Activated gamma-delta T cell treated with anti-CD3 and anti-CD28 coated beads, Interleukin-2, amount 50 U/mL, for 16 hours (primary cell): ENCODE results near the gene PCDHB13.
"Not testable (repeated sequence)": the region's sequence is repeated elsewhere in the genome, so short reads cannot be mapped to it uniquely, and the experiment has no call there.

Experiments
- DNase-seq: peaks from one replicate; pipeline ENCODE4 v3.0.0-alpha.2; 2020; ENCODE audit warnings: low read depth

The PCDHB13 gene

DNA sequence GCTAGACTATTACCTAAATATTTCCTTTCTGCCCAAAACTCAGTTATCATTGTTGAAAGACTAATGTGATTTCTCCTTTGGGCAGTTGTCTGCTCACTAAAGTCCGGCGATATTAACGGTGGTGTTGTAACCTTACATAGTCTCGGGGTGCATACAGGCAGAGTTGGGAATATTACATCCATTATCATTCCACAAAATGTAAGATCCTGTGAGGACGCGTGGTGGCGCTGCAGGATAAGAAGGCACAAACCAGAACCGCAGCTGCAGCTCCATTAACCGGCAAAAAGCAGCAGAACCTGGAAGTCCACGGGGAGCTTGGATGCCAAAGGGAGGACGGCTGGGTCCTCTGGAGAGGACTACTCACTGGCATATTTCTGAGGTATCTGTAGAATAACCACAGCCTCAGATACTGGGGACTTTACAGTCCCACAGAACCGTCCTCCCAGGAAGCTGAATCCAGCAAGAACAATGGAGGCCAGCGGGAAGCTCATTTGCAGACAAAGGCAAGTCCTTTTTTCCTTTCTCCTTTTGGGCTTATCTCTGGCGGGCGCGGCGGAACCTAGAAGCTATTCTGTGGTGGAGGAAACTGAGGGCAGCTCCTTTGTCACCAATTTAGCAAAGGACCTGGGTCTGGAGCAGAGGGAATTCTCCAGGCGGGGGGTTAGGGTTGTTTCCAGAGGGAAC is at the start of gene PCDHB13:
Gene PCDHB13, plus strand, starts transcription at position 264 of the 684 bp plus-strand sequence. Its CDS starts 205 bp downstream, at position 469.
- DNase-seq = not testable (repeated sequence)

DNA sequence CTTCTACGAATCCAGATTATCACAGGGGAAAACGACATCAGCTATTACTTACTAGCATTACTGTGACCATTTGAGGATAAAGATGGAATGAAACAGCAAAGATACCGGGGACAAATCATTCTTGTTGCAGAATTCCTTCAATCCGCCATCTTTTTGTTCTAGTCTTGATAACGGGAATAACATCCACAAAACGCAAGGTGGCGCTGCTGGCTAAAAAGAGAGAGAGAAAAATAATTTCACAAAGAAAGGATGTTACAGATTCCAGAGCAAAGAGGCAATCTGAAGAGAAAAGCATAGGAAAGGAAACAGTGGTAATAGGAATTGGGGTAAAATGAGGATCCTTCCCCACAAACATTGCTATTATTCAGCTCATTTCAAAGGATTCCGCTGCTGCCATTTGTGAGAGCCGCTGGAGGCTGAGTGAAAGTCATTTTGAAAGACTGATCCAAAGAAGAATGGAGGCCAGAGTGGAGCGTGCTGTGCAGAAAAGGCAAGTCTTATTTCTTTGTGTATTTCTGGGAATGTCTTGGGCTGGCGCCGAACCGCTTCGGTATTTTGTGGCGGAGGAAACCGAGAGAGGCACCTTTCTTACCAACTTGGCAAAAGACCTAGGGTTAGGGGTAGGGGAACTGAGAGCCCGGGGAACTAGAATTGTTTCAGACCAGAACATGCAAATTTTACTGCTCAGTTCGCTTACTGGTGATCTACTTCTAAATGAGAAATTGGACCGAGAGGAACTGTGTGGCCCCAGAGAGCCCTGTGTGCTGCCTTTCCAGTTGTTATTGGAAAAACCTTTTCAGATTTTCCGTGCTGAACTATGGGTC is 41.1 kb upstream of the PCDHB13 start, which contains the start of gene PCDHB7:
Gene PCDHB7, plus strand, starts transcription at position 264 of the 824 bp plus-strand sequence. Its CDS starts 192 bp downstream, at position 456.
- no peak for DNase-seq

DNA sequence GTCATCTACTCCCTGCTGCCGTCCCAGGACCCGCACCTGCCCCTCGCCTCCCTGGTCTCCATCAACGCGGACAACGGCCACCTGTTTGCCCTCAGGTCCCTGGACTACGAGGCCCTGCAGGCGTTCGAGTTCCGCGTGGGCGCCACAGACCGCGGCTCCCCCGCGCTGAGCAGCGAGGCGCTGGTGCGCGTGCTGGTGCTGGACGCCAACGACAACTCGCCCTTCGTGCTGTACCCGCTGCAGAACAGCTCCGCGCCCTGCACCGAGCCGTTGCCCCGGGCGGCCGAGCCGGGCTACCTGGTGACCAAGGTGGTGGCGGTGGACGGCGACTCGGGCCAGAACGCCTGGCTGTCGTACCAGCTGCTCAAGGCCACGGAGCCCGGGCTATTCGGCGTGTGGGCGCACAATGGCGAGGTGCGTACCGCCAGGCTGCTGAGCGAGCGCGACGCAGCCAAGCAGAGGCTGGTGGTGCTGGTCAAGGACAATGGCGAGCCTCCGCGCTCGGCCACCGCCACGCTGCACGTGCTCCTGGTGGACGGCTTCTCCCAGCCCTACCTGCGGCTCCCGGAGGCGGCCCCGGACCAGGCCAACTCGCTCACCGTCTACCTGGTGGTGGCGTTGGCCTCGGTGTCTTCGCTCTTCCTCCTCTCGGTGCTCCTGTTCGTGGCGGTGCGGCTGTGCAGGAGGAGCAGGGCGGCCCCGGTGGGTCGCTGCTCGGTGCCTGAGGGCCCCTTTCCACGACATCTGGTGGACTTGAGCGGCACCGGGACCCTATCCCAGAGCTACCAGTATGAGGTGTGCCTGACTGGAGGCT is 39.2 kb upstream of the PCDHB13 start:
- not testable (repeated sequence) for DNase-seq

DNA sequence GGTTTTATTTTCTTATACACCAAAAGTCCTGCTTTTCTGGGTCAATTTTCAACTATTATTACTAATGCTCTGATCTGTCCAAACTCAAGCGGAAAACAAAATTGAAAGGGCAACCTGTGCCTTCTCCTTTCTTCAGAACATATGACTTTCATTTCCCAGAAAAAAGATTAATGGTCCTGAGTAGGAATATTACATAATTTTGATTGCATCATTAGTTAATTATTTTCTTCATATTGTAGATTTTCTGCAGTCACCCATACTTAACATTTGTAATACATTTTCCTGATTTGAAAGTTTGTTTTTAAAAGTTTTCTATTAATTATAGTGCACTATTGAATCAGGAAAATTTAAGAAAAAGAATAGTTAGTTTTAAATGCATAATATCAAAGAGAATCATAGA is 37.8 kb upstream of the PCDHB13 start:
- DNase-seq = no peak

DNA sequence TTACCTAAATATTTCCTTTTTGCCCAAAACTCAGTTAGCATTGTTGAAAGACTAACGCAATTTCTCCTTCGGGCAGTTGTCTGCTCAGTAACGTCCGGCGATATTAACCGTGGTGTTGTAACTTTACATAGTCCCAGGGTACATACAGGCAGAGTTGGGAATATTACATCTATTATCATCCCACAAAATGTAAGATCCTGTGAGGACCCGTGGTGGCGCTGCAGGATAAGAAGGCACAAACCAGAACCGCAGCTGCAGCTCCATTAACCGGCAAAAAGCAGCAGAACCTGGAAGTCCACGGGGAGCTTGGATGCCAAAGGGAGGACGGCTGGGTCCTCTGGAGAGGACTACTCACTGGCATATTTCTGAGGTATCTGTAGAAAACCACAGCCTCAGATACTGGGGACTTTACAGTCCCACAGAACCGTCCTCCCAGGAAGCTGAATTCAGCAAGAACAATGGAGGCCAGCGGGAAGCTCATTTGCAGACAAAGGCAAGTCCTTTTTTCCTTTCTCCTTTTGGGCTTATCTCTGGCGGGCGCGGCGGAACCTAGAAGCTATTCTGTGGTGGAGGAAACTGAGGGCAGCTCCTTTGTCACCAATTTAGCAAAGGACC is 36.0 kb upstream of the PCDHB13 start, which contains the start of gene PCDHB8:
Gene PCDHB8, plus strand, starts transcription at position 214 of the 615 bp plus-strand sequence. Its CDS starts 245 bp downstream, at position 459.
- not testable (repeated sequence) for DNase-seq

DNA sequence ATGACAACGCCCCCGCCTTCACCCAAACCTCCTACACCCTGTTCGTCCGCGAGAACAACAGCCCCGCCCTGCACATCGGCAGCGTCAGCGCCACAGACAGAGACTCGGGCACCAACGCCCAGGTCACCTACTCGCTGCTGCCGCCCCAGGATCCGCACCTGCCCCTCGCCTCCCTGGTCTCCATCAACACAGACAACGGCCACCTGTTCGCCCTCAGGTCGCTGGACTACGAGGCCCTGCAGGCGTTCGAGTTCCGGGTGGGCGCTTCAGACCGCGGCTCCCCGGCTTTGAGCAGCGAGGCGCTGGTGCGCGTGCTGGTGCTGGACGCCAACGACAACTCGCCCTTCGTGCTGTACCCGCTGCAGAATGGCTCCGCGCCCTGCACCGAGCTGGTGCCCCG is 34.3 kb upstream of the PCDHB13 start:
- not testable (repeated sequence) for DNase-seq

DNA sequence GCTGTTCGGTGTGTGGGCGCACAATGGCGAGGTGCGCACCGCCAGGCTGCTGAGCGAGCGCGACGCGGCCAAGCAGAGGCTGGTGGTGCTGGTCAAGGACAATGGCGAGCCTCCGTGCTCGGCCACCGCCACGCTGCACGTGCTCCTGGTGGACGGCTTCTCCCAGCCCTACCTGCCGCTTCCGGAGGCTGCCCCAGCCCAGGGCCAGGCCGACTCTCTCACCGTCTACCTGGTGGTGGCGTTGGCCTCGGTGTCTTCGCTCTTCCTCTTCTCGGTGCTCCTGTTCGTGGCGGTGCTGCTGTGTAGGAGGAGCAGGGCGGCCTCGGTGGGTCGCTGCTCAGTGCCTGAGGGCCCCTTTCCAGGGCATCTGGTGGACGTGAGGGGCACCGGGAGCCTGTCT is 33.8 kb upstream of the PCDHB13 start:
- DNase-seq = not testable (repeated sequence)

DNA sequence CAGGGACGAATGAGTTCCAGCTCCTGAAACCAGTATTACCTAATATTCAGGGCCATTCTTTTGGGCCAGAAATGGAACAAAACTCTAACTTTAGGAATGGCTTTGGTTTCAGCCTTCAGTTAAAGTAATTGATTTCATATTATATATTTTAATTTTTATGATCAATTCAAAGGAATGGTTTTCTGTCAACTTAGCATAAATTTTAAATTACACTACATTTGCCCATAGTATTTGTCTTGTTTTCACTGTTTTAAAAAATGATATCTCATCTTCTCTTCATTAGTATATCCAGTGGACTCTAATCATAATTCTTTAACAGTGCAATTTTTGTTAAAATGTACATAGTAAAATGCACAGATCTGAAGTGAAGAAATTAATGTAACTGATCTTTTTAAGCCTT is 33.4 kb upstream of the PCDHB13 start:
- no peak for DNase-seq

DNA sequence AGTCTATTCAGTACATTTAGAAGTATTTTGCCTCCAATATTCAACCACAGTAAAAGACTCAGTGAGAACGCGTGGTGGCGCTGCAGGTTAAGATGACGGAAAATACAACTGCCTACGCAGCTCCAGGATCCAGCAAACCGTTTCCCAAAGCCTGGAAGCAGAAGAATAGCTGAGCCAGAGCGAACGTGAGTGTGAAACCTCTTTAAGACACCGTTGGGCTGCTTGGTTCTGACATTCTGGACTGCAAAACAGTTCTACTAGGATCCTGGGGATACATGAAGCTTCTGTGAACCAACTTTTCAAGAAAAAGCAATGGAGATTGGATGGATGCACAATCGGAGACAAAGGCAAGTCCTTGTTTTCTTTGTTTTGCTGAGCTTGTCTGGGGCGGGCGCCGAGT is 31.5 kb upstream of the PCDHB13 start, which contains the start of gene PCDHB16:
Gene PCDHB16, plus strand, starts transcription at position 140 of the 400 bp plus-strand sequence. Its CDS starts 173 bp downstream, at position 313.
- no peak for DNase-seq

DNA sequence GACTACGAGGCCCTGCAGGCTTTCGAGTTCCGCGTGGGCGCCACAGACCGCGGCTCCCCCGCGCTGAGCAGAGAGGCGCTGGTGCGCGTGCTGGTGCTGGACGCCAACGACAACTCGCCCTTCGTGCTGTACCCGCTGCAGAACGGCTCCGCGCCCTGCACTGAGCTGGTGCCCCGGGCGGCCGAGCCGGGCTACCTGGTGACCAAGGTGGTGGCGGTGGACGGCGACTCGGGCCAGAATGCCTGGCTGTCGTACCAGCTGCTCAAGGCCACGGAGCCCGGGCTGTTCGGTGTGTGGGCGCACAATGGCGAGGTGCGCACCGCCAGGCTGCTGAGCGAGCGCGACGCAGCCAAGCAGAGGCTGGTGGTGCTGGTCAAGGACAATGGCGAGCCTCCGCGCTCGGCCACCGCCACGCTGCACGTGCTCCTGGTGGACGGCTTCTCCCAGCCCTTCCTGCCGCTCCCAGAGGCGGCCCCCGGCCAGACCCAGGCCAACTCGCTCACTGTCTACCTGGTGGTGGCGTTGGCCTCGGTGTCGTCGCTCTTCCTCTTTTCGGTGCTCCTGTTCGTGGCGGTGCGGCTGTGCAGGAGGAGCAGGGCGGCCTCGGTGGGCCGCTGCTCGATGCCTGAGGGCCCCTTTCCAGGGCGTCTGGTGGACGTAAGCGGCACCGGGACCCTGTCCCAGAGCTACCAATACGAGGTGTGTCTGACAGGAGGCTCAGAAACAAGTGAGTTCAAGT is 29.4 kb upstream of the PCDHB13 start:
- not testable (repeated sequence) for DNase-seq

DNA sequence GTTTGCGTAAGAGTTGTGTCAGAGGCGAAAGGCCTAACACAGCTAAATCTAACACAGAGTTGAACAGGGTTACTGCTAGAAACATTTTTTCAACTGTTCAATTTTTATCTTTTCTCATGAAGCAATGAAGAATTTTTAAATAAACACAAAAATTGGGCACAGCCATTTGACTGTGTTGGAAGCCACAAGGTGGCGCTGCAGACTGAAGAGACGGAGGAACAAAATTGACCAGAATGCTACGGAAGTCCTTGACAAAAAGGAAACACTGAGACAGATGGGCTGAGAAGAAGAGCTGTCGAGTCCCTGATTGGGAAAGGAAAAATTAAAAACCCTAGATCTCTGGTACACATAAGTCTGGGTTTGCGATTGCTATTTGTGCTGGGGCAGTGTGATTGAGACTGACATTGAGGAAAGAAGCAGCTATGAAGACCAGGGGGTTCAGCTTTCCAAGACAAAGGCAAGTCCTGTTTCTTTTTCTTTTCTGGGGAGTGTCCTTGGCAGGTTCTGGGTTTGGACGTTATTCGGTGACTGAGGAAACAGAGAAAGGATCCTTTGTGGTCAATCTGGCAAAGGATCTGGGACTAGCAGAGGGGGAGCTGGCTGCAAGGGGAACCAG is 26.7 kb upstream of the PCDHB13 start, which contains the start of gene PCDHB9:
Gene PCDHB9, plus strand, starts transcription at position 265 of the 616 bp plus-strand sequence. Its CDS starts 158 bp downstream, at position 423.
- no peak for DNase-seq

DNA sequence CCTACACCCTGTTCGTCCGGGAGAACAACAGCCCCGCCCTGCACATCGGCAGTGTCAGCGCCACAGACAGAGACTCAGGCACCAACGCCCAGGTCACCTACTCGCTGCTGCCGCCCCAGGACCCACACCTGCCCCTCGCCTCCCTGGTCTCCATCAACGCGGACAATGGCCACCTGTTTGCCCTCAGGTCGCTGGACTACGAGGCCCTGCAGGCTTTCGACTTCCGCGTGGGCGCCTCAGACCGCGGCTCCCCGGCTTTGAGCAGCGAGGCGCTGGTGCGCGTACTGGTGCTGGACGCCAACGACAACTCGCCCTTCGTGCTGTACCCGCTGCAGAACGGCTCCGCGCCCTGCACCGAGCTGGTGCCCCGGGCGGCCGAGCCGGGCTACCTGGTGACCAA is 25.0 kb upstream of the PCDHB13 start:
- DNase-seq = not testable (repeated sequence)

DNA sequence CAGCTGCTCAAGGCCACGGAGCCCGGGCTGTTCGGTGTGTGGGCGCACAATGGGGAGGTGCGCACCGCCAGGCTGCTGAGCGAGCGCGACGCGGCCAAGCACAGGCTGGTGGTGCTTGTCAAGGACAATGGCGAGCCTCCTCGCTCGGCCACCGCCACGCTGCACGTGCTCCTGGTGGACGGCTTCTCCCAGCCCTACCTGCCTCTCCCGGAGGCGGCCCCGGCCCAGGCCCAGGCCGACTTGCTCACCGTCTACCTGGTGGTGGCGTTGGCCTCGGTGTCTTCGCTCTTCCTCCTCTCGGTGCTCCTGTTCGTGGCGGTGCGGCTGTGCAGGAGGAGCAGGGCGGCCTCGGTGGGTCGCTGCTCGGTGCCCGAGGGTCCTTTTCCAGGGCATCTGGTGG is 24.6 kb upstream of the PCDHB13 start:
- not testable (repeated sequence) for DNase-seq

DNA sequence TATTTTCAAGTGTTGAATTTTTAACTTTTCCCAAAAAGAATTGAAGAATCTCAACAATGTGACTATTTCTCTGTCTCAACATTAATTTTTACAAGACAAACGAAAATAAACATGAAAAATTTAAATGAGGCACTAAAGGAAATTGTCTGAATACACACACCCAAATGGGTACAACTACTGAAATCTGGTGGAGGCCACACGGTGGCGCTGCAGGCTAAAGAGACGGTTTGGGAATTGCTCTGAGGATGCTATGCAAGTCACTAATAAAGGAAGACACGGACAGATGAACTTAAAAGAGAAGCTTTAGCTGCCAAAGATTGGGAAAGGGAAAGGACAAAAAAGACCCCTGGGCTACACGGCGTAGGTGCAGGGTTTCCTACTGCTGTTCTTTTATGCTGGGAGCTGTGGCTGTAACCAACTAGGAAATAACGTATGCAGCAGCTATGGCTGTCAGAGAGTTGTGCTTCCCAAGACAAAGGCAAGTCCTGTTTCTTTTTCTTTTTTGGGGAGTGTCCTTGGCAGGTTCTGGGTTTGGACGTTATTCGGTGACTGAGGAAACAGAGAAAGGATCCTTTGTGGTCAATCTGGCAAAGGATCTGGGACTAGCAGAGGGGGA is 21.5 kb upstream of the PCDHB13 start, which contains the start of gene PCDHB10:
Gene PCDHB10, plus strand, starts transcription at position 244 of the 616 bp plus-strand sequence. Its CDS starts 200 bp downstream, at position 444.
- DNase-seq = no peak

DNA sequence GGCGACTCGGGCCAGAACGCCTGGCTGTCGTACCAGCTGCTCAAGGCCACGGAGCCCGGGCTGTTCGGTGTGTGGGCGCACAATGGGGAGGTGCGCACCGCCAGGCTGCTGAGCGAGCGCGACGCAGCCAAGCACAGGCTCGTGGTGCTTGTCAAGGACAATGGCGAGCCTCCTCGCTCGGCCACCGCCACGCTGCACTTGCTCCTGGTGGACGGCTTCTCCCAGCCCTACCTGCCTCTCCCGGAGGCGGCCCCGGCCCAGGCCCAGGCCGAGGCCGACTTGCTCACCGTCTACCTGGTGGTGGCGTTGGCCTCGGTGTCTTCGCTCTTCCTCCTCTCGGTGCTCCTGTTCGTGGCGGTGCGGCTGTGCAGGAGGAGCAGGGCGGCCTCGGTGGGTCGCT is 19.4 kb upstream of the PCDHB13 start:
- DNase-seq = not testable (repeated sequence)

DNA sequence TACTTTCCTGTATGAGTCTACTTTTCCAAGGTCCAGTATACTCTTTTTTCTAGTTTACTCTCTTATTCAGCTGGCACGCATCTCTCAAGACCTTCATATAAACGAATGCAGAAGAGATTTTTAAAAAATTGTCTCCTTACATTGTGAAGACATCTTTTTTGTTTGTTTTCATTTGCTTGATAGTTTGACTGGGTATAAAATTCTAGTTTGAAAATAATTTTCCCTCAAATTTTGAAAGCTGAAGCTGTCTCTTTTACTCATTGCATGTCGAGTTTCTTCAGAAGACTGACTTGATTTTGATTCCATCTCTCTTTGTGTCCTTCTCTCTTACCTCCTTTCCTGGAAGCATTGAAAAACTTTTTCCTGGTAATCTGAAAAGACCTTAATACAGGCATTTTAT is 17.4 kb upstream of the PCDHB13 start:
- DNase-seq = no peak

DNA sequence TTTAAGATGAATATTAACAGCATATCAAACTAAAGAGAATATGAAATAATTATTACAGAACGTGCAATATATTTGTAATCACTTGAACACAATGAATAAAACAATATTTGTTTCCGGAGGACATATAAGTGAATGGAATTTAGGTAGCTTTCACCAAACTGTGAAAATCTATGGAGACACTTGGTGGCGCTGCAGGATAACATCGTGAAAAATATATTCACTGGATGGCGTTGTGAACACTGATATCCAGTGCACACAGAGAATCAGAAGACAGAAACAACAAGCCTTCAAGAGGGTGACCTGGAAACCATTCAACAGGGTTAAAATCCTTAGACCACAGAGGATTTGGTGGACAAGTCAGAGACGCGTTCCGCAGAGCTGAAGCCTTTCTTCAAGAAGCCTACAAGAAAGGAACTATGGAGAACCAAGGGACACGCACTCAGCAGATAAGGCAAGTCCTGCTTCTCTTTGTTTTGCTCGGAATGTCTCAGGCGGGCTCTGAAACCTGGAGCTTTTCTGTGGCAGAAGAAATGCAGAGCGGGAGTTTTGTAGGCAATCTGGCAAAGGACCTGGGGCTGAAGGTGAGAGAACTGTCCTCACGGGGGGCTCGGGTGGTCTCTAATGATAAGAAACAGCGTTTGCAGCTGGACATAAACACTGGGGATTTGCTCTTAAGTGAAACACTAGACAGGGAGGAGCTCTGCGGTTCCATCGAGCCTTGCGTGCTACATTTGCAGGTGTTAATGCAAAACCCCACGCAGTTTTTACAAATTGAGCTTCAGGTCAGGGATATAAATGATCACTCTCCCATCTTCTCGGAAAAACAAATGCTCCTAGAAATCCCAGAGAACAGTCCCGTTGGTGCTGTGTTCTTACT is 14.1 kb upstream of the PCDHB13 start, which contains the start of gene PCDHB11:
Gene PCDHB11, plus strand, starts transcription at position 269 of the 877 bp plus-strand sequence. Its CDS starts 148 bp downstream, at position 417.
- DNase-seq = no peak

DNA sequence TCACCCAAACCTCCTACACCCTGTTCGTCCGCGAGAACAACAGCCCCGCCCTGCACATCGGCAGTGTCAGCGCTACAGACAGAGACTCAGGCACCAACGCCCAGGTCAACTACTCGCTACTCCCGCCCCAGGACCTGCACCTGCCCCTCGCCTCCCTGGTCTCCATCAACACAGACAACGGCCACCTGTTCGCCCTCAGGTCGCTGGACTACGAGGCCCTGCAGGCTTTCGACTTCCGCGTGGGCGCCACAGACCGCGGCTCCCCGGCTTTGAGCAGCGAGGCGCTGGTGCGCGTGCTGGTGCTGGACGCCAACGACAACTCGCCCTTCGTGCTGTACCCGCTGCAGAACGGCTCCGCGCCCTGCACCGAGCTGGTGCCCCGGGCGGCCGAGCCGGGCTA is 12.6 kb upstream of the PCDHB13 start:
- DNase-seq = not testable (repeated sequence)
